GM12892 (cell line): ENCODE data around the gene SLC39A10. TPM values are rescaled to one million over a fixed set of nuclear protein-coding genes. Genes with fewer than 3 reads are reported as not detected.
A peak's percentile ranks its signal among the peaks of the same experiment; 100 is the strongest.

Experiments
- DNase-seq: peaks from one replicate; pipeline ENCODE4 v3.0.0; 2011; ENCODE audit not compliant: insufficient read length
- FAIRE-seq: peaks from 2 replicates; lab custom pipeline; 2011; peaks lifted over from hg19 to GRCh38; lab: Jason Lieb, UNC
- POLR2A ChIP-seq: IDR thresholded peaks from 2 replicates; pipeline ENCODE4 v1.6.1; 2011; ENCODE audit warnings: low read depth, low read length, control low read depth
- POLR2AphosphoS5 ChIP-seq: IDR thresholded peaks from 2 replicates; pipeline ENCODE4 v1.6.1; 2011; ENCODE audit warnings: low read depth, low read length, control low read depth
- TAF1 ChIP-seq: IDR thresholded peaks from 2 replicates; pipeline ENCODE4 v1.6.1; 2011; ENCODE audit warnings: low read depth, mild to moderate bottlenecking, control low read depth, low read length, borderline replicate concordance
- polyA plus RNA-seq: library from polyadenylated mRNA; unstranded; fragments of >200 nt; gene quantifications from one replicate; pipeline ENCODE4 v1.2.1, GENCODE V29; 2012; ENCODE audit warnings: missing spikeins, inconsistent platforms; ENCODE audit not compliant: missing spikeins

SLC39A10 gene, protein sequence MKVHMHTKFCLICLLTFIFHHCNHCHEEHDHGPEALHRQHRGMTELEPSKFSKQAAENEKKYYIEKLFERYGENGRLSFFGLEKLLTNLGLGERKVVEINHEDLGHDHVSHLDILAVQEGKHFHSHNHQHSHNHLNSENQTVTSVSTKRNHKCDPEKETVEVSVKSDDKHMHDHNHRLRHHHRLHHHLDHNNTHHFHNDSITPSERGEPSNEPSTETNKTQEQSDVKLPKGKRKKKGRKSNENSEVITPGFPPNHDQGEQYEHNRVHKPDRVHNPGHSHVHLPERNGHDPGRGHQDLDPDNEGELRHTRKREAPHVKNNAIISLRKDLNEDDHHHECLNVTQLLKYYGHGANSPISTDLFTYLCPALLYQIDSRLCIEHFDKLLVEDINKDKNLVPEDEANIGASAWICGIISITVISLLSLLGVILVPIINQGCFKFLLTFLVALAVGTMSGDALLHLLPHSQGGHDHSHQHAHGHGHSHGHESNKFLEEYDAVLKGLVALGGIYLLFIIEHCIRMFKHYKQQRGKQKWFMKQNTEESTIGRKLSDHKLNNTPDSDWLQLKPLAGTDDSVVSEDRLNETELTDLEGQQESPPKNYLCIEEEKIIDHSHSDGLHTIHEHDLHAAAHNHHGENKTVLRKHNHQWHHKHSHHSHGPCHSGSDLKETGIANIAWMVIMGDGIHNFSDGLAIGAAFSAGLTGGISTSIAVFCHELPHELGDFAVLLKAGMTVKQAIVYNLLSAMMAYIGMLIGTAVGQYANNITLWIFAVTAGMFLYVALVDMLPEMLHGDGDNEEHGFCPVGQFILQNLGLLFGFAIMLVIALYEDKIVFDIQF
- polyA plus RNA-seq: 3.5 TPM

DNA sequence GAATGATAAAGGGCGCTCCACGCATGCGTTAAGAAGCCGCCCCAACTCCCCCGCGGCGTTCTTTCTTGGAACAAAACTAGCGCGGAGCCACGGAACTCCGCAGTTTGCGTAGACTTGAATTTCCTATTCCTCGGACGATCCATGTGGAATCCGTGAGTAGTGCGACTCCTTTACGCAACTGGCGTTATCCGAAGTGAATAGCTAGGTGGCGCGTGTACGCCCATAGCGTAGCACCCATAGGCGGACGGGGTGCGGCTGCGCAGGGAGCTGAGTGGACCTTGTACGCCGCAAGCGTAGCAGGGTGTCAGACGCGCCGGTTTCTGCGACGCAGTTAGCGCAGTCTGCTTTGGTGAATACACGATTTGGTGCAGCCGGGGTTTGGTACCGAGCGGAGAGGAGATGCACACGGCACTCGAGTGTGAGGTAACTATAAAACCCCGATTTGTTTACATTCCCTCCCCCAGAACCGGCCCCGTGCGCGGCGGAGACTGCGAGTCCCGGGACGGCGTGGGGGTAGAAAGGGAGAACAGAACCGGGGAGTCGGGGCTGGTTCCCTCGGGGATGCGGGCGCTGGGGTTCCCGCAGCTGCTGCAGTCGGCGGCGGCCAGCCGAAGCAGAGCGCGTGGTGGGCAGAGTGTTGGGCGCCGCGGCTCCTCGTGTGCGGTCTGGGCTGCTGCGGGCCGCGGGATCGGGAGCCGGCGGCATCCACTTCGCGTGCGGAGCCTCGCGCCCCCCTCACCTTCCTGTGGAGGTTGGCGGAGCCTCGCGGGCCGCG is at the start of gene SLC39A10:
TSS of gene SLC39A10 (plus strand) at position 368 of the 775 bp plus-strand sequence. CDS start 22,817 bp downstream, outside the sequence.
- peak; percentile 52 for DNase-seq
- peak; percentile 95 for TF ChIP-seq POLR2AphosphoS5
- TF ChIP-seq TAF1: peak; percentile 65
- peak; percentile 95 for TF ChIP-seq POLR2A
- peak; percentile 100 for FAIRE-seq

DNA sequence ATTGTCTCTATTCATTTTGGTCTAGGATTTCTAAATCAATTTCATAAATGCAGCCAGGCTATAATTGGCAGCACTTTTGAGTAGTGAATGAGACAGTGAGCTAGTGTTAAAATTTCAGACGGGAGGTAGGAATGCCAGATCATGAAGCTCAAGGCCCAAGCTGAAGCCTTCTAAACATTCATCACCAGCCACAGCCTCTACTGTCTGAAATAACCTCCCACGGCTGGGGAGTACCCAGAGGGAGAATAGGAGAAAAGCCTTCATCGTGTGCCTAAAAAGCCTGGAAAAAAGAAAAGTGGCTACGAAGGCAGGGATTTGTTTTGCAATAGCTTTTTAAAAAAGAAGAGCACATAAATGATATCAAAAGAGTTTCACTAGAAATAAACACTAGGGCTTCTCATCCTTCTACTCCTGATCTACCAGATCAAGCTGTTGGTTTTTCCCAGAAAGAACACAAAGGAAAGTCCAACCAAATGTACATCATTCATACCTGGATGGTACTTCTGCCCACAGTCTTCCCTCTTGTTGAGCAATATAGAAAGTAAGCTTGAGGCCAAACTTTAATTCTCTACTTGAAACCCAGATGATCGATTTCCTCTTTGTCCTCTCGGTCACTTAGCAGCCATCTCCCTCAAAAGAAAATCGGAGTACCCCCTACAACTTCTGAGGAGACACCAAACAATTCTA is 48.1 kb upstream of the SLC39A10 start:
- DNase-seq (no peak), FAIRE-seq (no peak)
- TF ChIP-seq POLR2AphosphoS5: no peak
- TF ChIP-seq POLR2A: no peak
- TF ChIP-seq TAF1: no peak

DNA sequence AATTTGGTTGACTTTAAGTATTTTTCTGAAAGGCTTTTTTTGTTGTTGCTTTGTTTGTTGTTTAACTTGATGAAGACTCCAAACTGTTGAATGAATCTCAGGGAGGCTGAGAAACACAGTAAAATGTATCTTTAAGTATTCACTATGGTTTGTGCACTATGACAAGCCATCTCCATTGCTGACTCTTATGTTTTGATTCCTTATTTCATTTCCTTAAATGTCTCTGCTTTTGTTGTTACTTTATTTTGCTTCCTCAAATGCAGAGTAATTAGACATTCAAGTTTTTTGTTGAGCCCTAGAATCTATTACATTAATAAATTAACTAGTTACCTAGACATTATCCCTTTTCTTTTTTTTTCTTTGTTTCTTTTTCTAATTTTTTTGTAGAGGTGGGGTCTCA is 46.3 kb upstream of the SLC39A10 start:
- FAIRE-seq (peak; percentile 27), DNase-seq (no peak)
- TF ChIP-seq POLR2A: no peak
- no peak for TF ChIP-seq POLR2AphosphoS5
- no peak for TF ChIP-seq TAF1

DNA sequence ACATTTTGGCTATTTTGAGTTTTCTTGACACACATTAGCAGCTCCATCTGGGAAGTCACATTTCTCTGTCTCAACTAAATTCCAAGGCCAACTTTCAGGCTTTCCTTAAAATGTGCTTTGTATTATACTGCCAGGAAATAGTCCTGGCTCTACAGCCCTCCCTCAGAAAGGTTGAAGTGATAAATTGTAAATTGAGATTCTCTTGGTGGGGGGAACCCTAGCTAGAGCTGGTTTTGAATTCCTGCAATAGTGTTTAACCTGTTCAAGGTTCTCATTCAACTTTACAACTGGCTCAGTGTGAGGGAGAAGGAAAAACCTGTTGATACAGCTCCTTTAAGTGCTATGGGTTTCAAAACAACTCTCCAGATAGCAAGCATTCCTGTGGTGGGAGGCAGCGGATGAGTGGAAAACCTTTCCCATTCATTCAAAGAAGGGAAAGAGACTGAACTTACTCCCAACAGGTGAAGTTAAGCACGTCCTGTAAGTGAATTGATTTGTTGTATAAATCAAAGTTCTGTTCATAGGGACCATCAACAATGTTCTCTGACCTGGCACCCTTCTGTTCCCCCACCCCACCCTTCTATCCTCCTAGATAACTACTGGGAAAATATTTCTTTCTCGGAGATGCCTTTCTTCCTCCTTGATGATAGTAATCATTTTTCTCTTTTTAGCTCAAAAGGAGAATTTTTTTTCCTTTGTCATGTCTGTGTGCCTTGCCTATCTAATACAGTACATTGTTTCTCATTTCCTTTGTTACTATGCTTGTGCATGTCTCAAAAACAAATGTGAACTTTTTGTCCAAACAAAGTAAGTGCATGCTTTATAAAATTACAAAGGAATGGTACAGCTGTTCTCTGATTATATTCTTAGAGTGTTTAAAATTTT is 44.2 kb upstream of the SLC39A10 start:
- DNase-seq: no peak

DNA sequence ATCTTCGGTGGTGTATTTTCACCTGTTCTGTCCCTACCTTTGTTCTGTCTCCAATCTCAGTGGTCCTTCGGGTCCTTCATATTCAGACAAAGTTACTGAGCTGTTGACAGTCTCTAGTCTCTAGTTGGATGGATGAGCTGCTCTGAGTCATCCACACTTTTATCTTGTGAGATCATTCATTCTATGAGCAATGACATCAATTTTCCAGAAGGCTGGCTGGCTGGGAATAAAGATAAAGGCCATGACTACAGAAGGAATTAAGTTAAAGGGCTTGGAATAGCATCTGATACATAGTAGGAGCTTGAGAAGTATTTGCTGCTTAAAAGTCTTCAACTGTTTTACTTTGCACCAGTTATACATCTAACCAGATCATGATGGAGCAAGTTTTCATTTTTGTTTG is 43.1 kb upstream of the SLC39A10 start:
- no peak for DNase-seq
- TF ChIP-seq POLR2A (no peak), TAF1 (no peak), POLR2AphosphoS5 (no peak)
- FAIRE-seq: no peak

More for the DNA sequence above, 44.2 kb upstream of the SLC39A10 start:
- TF ChIP-seq POLR2AphosphoS5 (no peak), TAF1 (no peak), POLR2A (no peak)
- FAIRE-seq: no peak

DNA sequence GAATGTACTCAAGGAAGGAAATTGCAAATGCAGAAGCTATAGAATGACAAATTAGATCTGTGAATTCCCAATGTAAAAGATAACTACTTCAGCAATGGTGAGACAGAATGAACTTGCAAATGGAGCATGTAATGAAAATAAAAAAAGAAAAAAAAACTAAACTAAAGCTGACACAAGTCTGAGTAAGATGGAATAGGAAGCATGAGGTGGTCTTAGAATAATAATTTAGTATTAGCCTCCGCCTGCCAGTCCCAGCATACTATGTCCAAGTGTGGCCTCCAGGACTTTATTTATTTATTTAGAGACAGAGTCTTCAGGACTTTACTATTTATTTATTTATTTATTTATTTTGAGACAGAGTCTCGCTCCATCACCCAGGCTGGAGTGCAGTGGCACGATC is 37.4 kb upstream of the SLC39A10 start:
- no peak for DNase-seq
- FAIRE-seq: no peak
- TF ChIP-seq TAF1 (no peak), POLR2A (no peak), POLR2AphosphoS5 (no peak)

DNA sequence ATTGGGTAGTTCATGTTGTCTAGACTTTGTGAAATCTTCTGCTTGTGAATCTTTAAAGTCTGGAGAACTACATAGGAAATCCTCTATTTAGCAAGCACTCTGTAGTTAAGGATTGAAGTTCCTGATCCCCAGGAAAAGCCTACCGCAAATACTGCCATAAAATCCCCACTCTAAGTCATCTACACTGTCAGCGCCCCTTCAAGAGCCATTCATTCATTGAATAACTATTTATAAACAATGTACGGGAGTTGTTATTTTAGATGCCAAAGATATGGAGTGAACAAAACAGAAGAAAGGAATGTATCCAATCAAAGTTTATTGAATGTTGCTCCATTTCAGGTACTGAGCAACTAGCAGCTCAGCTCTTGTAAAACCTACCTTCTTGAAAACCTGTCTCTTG is 36.5 kb upstream of the SLC39A10 start:
- TF ChIP-seq POLR2AphosphoS5 (no peak), TAF1 (no peak), POLR2A (no peak)
- DNase-seq: no peak
- FAIRE-seq: no peak

DNA sequence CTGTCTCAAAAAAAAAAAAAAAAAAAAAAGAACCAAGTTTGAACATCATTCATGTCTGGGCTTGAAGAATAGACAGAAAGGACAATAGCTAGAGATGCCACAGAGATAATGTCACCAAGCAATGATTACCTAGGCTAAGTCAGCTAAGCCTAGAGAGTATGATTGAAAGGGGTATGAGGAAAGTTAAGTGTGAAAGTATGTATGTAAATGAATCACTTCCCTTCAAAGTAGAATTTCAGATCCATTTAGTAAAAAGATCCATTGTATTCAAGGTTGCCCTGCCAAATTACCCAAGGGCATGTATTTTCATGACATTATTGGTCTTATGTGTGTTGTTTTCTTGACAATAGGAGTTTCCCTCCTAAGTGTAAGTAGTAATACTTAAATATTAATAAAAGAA is 34.1 kb upstream of the SLC39A10 start:
- FAIRE-seq (no peak), DNase-seq (no peak)
- TF ChIP-seq POLR2AphosphoS5 (no peak), TAF1 (no peak), POLR2A (no peak)

DNA sequence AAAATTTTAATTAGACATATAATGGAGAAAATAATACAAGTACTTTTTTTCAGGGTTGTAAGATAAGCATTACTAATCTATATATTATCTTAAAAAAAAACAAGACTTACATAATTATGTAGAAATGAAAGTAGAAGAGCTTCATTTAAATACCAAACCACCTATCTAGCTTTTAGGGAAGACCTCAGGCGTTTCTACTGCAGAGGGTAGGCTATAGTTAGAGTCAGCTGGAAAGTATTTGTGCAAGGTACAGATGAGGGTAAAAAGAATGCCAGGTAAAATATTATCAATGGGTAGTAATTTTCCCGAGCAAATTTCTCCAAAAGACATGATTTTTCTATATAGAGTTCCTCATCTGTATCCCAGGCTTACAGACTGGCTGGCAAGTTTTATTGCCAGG is 30.5 kb upstream of the SLC39A10 start:
- TF ChIP-seq POLR2A: no peak
- TF ChIP-seq POLR2AphosphoS5: no peak
- no peak for TF ChIP-seq TAF1
- DNase-seq (no peak), FAIRE-seq (no peak)

DNA sequence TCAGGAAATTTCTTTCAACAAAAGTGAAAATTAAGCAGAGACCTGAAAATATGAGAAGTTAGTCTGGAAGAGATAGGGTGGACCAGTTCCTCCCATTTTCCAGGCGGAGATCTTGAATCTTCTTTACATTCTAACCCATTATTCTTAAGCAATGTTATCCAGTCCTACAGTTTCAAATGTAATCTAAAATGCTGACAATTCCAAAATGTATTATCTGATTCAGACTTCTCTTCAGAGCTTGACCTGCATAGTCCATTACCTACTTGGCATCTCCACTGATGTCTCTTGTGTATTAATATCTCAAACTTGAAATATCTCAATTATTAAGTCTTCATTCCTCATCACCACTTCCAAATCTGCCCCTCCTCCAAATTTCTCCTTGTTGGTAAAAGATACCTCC is 28.4 kb upstream of the SLC39A10 start:
- no peak for TF ChIP-seq POLR2A
- no peak for TF ChIP-seq TAF1
- no peak for TF ChIP-seq POLR2AphosphoS5
- no peak for FAIRE-seq
- no peak for DNase-seq
